TTC549 (cell line): ENCODE results near the gene HMGN5.

Experiments
- FAIRE-seq: peaks from 2 replicates; lab custom pipeline; 2012; peaks lifted over from hg19 to GRCh38; lab: Jason Lieb, UNC

The HMGN5 gene

DNA sequence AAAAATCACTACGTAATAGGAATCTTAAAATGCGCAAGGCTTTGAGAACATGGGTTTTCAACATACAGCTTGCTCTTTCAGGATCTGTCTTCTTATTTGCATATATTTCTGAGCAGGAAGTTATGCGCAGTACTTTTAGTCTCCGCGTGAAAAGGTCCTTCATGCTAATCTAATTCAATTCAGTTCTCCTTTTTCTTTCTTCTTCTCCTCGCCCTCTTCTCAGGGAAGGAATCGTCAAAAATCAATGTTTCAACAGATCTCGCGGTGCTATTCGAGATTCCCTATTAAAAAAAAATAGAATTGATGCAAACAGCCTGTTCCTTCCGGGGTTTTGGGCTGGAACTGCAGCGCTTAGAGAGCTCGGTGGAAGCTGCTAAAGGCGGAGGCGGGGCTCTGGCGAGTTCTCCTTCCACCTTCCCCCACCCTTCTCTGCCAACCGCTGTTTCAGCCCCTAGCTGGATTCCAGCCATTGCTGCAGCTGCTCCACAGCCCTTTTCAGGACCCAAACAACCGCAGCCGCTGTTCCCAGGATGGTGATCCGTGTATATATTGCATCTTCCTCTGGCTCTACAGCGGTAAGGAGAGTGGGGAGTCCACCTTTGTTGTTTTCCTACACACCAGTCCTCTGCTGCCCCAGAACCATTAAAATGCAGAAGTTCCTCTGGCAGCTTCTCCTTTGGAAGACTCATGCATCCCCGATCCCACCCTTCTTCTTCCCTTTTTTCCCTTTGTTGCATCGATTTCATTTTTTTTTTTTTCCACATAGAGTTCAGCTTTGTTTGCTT lies at the start of gene HMGN5, which contains the start of gene SH3BGRL:
Gene HMGN5, minus strand, starts transcription at position 243 of the 785 bp plus-strand sequence. CDS start 80,364 bp downstream, outside the sequence.
Gene SH3BGRL, plus strand, starts transcription at position 432 of the 785 bp plus-strand sequence. Its CDS starts 99 bp downstream, at position 531.
- FAIRE-seq, result no peak

GRCh38 chrX:81241753-81242152 lies 40.0 kb upstream of the HMGN5 start:
- no peak for FAIRE-seq

DNA sequence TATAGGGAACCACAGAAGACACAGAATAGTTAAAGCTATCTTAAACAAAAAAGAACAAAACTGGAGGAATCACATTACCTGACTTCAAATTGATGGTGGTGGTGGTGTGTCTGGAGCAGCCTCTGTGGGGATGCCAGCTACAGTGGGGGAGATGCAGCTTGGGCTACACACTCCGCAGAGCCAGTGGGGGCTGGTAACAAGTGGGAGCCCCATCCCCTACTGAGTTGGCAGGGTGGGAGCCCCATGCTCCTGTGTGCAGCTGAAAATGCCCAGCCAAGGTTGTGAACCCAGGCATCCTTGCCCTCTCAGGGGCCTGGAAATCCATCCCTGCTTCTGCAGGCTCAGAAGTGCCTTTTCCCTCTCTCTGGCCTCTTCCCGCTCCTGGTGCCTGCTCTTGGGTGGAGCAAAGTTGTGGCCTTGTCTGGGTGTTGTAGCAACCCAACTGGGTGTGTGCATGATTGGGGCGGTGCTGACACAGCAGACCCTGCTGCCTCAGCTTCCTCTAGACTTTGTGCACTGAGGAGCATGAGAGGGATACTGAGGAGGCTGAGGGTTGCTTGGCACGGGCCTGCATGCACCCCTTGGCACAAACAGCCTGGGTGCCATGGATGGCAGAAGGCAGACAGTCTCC lies 39.1 kb upstream of the HMGN5 start:
- FAIRE-seq, result no peak

GRCh38 chrX:81238166-81238565 lies 36.5 kb upstream of the HMGN5 start:
- FAIRE-seq, result no peak

- FAIRE-seq, result no peak
Measured at GRCh38 chrX:81237516-81237915, 35.8 kb upstream of the HMGN5 start.

- no peak for FAIRE-seq
Measured at GRCh38 chrX:81232218-81232617, 30.5 kb upstream of the HMGN5 start.

DNA sequence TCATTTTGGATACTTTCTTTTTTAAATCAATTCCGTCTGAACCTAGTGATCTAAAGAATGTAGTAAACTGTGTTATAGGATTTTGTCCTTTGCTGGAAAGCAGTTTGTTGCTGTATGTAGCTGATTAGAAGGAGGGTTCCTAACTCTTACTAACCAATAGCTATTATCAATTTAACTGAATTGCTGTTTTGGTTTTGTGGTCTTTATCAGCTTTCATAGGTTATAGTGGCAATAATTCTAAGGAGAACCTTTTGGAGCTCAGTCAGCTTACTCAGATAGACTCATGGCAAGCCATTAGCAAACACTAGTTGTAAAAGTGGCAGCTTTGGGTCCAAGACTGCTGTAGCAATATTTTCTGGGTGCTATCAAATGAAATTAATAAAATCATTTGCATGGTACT lies 29.8 kb upstream of the HMGN5 start:
- FAIRE-seq, result no peak

GRCh38 chrX:81229901-81230300 lies 28.2 kb upstream of the HMGN5 start:
- FAIRE-seq, result no peak

GRCh38 chrX:81229229-81229628 lies 27.5 kb upstream of the HMGN5 start:
- FAIRE-seq, result no peak

DNA sequence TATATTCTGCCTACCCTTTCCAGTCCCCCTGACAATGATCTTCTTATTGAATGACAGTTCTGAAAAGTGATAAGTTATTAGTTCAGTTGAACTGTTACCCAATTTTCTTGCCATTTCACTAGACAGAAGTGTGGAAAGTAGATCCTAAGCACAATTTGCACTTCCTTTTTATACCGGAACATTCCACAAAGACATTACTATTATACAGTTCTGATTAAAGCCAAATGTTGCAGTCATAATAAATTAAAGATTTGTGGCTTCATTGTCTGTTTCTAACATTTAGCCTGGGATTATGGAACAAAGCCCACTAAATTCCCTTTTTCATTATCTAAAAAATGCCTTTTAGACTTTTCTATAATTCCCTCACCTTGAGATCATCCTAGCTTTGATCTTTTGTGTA lies 14.0 kb upstream of the HMGN5 start:
- no peak for FAIRE-seq

- no peak for FAIRE-seq
Measured at GRCh38 chrX:81208916-81209315, 7.2 kb upstream of the HMGN5 start.

GRCh38 chrX:81206476-81206875 lies 4.8 kb upstream of the HMGN5 start:
- no peak for FAIRE-seq

DNA sequence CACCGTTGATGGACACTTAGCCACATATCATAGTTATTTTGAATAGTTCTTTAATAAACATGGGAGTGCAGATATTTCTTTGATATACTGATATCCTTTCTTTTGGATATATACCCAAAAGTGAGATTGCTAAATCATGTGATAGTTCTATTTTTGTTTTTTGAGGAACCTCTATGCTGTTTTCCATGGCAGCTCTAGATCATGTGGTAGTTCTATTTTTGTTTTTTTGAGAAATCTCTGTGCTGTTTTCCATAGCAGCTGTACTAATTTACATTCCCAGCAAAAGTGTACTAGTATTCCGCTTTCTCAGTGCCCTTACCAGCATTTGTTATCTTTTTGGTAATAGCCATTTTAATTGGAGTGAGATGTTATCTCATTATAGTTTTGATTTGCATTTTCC lies 3.8 kb upstream of the HMGN5 start:
- no peak for FAIRE-seq

DNA sequence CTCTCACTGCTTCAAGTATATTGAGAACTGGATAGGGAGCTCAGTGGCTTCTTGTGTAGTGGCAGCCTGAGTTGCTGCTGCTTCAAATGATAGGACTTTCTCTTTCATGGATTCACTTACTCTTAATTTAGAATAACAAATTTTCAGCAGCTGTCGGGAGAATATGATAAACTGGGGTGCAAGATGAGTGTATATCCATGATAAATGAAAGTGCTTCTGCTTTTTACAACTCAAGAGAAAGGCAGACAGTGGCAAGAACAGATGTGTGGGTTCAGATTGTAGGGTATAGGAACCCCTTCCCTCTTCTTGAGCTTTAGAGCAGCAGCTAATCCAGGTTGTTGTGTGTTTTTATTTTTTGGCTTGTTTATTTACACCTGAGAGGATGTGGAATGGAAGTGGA lies 1.2 kb upstream of the HMGN5 start:
- FAIRE-seq, result no peak

DNA sequence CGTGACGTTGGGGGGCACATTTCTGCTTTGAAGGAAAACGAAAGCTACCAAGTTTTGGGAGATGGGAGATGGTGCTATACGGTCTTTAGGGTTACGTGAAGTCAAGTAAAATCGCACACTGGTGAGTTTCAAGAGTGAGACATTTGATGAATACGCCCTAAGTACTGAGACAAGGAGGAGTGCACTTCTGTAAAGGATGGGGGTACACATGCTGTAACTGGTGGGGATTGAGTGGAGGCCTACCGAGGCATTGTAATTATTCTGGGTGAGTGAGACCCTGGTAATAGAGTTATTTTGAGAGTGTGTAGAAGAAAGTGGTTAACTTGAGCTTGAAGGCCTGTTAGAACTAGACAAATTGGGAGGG lies 725 bp upstream of the HMGN5 start:
- FAIRE-seq, result no peak

DNA sequence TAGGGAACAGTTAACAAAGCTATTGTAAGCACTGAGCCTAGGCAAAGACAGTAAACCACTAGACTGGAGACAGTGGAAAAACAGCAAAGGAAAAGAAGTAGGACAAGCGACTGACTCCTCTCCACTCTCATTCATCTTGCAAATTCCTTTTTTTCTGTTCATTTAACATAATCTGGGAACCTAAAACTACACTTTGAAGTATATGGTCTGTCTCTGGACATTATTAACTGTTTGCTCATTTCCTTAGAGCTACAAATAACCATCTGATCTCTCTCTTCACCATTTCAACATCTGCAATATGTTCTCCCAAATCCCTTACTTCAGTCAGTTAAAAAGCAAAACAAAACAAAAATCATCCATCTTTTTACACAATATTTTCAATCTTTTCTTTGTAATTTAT lies 642 bp downstream of the HMGN5 start:
- FAIRE-seq, result no peak

- no peak for FAIRE-seq
Measured at GRCh38 chrX:81195712-81196111, 6.0 kb downstream of the HMGN5 start.

- FAIRE-seq, result no peak
Measured at GRCh38 chrX:81195259-81195658, 6.5 kb downstream of the HMGN5 start.

DNA sequence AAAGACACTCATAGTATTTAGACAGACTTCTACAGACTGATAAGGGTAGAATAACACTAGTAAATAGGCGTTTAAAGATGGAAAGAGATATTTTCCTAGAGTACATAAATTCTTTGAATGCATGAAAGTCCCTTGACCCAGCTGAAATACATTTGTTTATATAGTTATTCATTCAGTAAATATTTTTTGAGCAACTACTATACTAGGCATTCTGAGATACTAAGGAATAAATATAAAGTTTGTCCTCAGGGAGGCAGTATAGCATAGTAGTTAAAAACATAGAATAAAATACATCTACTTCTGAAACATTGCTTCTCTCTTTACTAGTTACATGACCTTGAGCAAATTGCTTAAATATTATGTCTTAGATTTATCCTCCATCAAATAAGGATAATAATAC lies 27.4 kb downstream of the HMGN5 start:
- FAIRE-seq, result peak; percentile 86

- no peak for FAIRE-seq
Measured at GRCh38 chrX:81168391-81168790, 33.3 kb downstream of the HMGN5 start.

GRCh38 chrX:81121513-81122363 lies 80.0 kb downstream of the HMGN5 start:
- peak; percentile 48 for FAIRE-seq

DNA sequence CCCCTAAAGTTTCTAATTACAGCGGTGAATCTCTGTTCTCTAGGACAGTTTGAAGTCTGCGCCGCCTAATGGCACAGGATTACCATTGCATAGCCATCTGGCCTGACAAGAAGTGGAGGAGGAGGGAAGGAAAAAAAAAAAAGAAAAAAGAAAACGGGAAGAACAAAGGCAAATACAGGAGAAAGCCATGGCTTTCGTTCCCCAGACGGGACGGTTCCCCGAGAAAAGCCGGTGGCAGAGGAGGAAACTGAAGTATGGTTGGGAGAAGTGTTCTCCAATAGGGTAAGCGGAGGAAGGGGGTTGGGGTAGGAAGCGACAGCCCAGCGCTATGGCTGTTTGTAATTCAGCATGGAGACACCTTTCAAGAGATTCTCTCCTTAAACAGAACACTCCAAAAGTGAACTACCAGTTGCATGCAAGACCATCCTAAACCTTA lies 80.8 kb downstream of the HMGN5 start:
- no peak for FAIRE-seq
